HG03025 (cell line): ENCODE results near the gene TLR7.

ENCODE experiments used
- ATAC-seq: cut with Tn5 transposase; IDR thresholded peaks from one replicate; pipeline ENCODE4 v1.9.1; 2021; ENCODE audit warnings: mild to moderate bottlenecking, moderate library complexity; ENCODE audit not compliant: unreplicated experiment, low FRiP score

The TLR7 gene

GRCh38 chrX:12921886-12922598 is 55.2 kb downstream of the TLR7 start:
- no peak for ATAC-seq

DNA sequence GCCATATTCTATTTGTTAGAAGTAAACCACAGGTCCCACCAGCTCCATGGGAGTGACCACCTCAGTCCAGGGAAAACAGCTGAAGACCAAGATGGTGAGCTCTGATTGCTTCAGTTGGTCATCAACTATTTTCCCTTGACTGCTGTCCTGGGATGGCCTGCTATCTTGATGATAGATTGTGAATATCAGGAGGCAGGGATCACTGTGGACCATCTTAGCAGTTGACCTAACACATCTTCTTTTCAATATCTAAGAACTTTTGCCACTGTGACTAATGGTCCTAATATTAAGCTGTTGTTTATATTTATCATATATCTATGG is 55.7 kb downstream of the TLR7 start:
- no peak for ATAC-seq

- ATAC-seq, result no peak
Measured at GRCh38 chrX:12929701-12930100, 62.8 kb downstream of the TLR7 start.

DNA sequence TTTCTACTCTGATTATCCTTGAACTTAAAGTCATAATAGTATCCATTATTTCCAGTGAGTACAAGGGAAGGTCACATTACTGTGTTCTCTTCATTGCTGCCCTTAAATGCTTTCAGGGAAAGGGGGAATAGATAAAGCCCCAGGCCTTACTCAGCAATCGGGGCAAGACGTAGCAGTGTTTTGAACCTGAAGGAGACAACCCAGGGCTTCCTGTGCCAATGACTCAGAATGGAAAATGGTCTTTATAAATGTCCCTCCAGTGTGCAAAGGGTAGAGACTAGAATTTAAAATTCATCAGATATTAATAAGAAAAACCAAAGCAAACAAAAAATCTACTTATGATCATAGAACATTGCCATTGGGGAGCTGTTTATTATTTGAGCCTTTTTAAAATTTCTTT is 63.3 kb downstream of the TLR7 start:
- no peak for ATAC-seq

DNA sequence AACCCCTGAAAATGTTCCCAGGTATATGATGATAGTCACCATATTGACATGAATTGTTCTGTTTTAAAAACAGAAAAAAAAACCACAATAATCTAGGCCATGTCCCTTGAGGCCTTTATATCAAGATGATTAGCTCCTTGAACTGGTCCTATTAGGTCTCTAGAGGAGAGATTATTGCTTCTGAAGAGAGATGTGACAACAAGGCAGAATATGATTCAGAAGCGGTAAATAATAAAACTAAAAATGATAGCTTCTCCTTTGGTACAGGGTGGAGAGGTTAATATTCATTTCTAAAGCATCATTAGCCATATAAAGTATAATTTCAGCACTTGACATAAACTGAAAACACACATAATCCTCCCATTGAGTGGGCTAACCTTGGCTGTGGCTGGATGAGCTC is 65.4 kb downstream of the TLR7 start:
- ATAC-seq, result no peak

DNA sequence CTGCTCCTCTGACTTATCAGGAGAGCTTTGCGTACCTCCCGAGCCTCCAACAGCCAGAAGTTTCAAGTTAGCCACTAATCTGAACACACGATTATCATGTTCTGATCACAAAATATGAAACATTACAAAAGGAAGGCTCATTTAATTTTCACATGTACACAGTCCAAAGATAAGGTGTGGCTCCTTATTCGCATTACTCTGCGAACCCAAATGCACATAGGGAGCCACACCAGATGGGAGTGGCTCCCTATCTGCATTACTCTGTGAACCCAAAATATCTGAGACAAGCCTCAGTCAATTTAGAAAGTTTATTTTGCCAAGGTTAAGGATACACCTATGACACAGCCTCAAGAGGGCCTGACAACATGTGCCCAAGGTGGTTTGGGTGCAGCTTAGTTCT is 68.0 kb downstream of the TLR7 start:
- ATAC-seq, result no peak

DNA sequence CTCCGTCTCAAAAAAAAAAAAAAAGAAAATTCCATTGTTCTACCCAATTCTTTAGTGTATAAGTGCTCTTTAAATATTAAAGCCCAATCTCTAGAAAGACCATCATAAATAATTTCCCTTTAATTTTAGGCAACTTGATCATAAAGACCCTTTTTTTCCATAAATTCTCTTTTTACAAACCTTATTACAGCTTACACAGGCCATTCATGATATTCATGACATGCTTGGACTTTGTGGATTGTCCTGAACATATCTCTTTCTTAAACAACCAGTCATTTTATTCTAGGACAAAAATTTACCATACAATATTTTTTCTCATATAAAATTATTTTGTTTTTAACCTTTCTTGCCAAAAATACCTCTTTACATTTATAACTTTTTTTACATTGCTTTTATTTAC is 70.1 kb downstream of the TLR7 start:
- ATAC-seq, result no peak
